K562 (cell line): ENCODE data around the gene MECR. TPM values are rescaled to one million over a fixed set of nuclear protein-coding genes. Genes with fewer than 3 reads are reported as not detected.

Experiments used
- ARHGAP35 ChIP-seq: fragments of 450-650 bp; IDR thresholded peaks from 2 replicates; pipeline ENCODE4 v1.6.1; 2018; ENCODE audit not compliant: partially characterized antibody
- E2F3 ChIP-seq: fragments of 250-450 bp; sonication (Bioruptor Pico); IDR thresholded peaks from 2 replicates; pipeline ENCODE4 v1.4.0; 2020; ENCODE audit warnings: mild to moderate bottlenecking
- ETV1 ChIP-seq: fragments of 450-650 bp; conservative IDR thresholded peaks from 2 replicates; pipeline ENCODE4 v1.6.1; 2016; ENCODE audit warnings: missing genetic modification characterization, control low read depth, low read depth, missing compliant biosample characterization
- FOXP4 ChIP-seq: sonication (generic); formaldehyde crosslinking; IDR thresholded peaks from 2 replicates; pipeline ENCODE4 v1.8.0; 2022; ENCODE audit warnings: mild to moderate bottlenecking, missing genetic modification reagents, borderline replicate concordance
- GATA2 ChIP-seq: sonication (generic); formaldehyde crosslinking; IDR thresholded peaks from 2 replicates; pipeline ENCODE4 v1.4.0; 2020; ENCODE audit warnings: mild to moderate bottlenecking, missing genetic modification reagents
- L3MBTL2 ChIP-seq: fragments of 450-650 bp; IDR thresholded peaks from 2 replicates; pipeline ENCODE4 v1.6.1; 2016; ENCODE audit warnings: mild to moderate bottlenecking, moderate library complexity
- LARP7 ChIP-seq: fragments of 450-650 bp; IDR thresholded peaks from 2 replicates; pipeline ENCODE4 v1.6.1; 2016
- MAZ ChIP-seq, 2 experiments: fragments of 450-650 bp in 1 of 2; sonication (generic) in 1 of 2; formaldehyde crosslinking; IDR thresholded peaks in 1 of 2; conservative IDR thresholded peaks in 1 of 2; 2 replicates each; pipeline versions ENCODE4 v1.4.0 to v1.5.0; 2020; ENCODE audit warnings: mild to moderate bottlenecking in 1 of 2, missing genetic modification reagents in 1 of 2
- RAD21 ChIP-seq, 2 experiments: fragments of 250-450 bp in 1 of 2; fragments of 450-650 bp in 1 of 2; sonication (Bioruptor Pico) in 1 of 2; formaldehyde crosslinking in 1 of 2; IDR thresholded peaks in 1 of 2; conservative IDR thresholded peaks in 1 of 2; 2 replicates each; pipeline versions ENCODE4 v1.4.0 to v1.8.0; 2020 to 2022; ENCODE audit warnings: mild to moderate bottlenecking in 2 of 2, moderate library complexity in 1 of 2
- RBM15 ChIP-seq: fragments of 200-400 bp; formaldehyde crosslinking; IDR thresholded peaks from 2 replicates; pipeline ENCODE4 v1.6.1; 2018; ENCODE audit warnings: mild to moderate bottlenecking, low read length, moderate library complexity; ENCODE audit not compliant: insufficient read depth
- SMARCE1 ChIP-seq: fragments of 450-650 bp; IDR thresholded peaks from 2 replicates; pipeline ENCODE4 v1.7.1; 2016; ENCODE audit warnings: mild to moderate bottlenecking
- SMC3 ChIP-seq: conservative IDR thresholded peaks from 2 replicates; pipeline ENCODE4 v1.6.1; 2011; ENCODE audit warnings: low read depth, low read length, improper control_type of control experiment; ENCODE audit not compliant: insufficient read depth
- UBTF ChIP-seq, 2 experiments: IDR thresholded peaks; 2 replicates each; pipeline ENCODE4 v1.6.1; 2012; ENCODE audit warnings: improper control_type of control experiment in 2 of 2, low read depth in 2 of 2, low read length in 2 of 2, borderline replicate concordance in 1 of 2
- XRCC4 ChIP-seq: IDR thresholded peaks from one replicate; pipeline ENCODE4 v1.6.1; 2011; ENCODE audit not compliant: insufficient read depth, insufficient read length; ENCODE audit errors: extremely low read depth
- ZC3H4 ChIP-seq: sonication (generic); formaldehyde crosslinking; IDR thresholded peaks from 2 replicates; pipeline ENCODE4 v1.9.0; 2021; ENCODE audit warnings: missing genetic modification reagents, borderline replicate concordance
- ZNF124 ChIP-seq: sonication (generic); formaldehyde crosslinking; IDR thresholded peaks from 2 replicates; pipeline ENCODE4 v1.8.1; 2022; ENCODE audit warnings: missing genetic modification reagents
- polyA plus RNA-seq, 8 experiments: library from polyadenylated mRNA; depleted of rRNA in 4 of 8; stranded (reverse) in 5 of 8; unstranded in 3 of 8; fragments of >200 nt; fragmentation: Nextera tagmentation in 2 of 8; fragmentation: Illumina TruSeq in 1 of 8; extraction: Ambion mirVana in 2 of 8; extraction: Trizol in 1 of 8; gene quantifications; 2 replicates each; pipeline versions ENCODE4 v1.2.1 to v1.2.3, GENCODE V29; 2011 to 2014; ENCODE audit warnings: inconsistent platforms in 1 of 8, missing spikeins in 1 of 8
- total RNA-seq, 7 experiments: library from RNA; depleted of rRNA in 6 of 7; stranded (reverse); fragments of >200 nt in 6 of 7; fragmentation: Illumina TruSeq in 2 of 7; extraction: Trizol in 2 of 7; gene quantifications; 2 replicates each; pipeline versions ENCODE4 v1.2.1 to v1.2.3, GENCODE V29; 2011 to 2021; ENCODE audit warnings: low replicate concordance in 1 of 7
- TF ChIP-seq, protein P1 (sequence below): fragments of 450-650 bp; IDR thresholded peaks from 2 replicates; pipeline ENCODE4 v1.6.1; 2017; ENCODE audit warnings: antibody characterized with exemption, mild to moderate bottlenecking

Gene MECR
- total and polyA plus RNA-seq, 9 of the 15 experiments (the other 6 are each of a cell fraction or from before 2014, with no cell fraction given): 10.4 to 58.6 (median 42.9) TPM

DNA sequence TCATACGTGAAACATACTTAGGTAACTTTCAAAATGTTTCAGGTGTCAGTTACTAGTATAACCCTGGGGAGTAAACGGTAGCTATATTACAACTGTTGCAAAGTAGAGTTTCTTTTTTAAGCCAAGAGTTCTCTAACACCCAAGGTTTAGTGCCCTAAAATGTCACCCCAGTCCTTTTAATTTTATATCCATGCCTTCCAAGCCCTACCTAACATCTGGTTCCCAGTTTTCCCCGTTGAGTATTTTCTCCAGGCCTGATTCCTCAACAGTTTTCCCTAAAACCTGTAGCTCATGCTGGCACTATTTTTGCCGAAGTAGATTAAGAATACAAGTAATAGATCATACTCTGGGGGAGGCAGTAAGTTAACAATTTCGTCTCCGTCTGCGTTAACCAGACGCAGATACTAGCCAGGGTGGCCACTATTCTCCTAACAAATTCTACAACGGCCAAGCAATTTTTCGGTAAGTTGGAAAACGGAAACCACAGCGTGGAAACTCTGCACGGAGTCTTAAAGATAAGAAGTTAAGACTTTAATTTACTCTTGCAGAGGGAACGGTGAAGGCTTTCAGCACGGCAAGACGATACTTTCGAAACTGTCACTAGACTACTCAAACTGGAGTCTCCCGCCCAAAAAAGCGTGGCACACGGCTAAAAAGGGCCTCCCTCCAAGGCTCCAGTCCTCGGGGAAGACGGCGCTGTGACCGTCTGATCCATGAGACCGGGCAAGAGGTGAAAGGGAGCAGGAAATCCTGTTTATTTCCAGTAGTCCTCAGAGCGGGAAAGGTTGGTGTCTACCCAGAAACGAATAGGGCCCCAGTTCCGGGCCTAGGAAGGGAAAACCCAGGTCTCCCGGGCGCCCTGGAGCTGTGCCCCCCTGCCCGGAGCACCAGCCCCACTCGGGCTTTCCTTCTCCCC is 50.0 kb downstream of the MECR start (continued):
- TF ChIP-seq, protein P1, sequence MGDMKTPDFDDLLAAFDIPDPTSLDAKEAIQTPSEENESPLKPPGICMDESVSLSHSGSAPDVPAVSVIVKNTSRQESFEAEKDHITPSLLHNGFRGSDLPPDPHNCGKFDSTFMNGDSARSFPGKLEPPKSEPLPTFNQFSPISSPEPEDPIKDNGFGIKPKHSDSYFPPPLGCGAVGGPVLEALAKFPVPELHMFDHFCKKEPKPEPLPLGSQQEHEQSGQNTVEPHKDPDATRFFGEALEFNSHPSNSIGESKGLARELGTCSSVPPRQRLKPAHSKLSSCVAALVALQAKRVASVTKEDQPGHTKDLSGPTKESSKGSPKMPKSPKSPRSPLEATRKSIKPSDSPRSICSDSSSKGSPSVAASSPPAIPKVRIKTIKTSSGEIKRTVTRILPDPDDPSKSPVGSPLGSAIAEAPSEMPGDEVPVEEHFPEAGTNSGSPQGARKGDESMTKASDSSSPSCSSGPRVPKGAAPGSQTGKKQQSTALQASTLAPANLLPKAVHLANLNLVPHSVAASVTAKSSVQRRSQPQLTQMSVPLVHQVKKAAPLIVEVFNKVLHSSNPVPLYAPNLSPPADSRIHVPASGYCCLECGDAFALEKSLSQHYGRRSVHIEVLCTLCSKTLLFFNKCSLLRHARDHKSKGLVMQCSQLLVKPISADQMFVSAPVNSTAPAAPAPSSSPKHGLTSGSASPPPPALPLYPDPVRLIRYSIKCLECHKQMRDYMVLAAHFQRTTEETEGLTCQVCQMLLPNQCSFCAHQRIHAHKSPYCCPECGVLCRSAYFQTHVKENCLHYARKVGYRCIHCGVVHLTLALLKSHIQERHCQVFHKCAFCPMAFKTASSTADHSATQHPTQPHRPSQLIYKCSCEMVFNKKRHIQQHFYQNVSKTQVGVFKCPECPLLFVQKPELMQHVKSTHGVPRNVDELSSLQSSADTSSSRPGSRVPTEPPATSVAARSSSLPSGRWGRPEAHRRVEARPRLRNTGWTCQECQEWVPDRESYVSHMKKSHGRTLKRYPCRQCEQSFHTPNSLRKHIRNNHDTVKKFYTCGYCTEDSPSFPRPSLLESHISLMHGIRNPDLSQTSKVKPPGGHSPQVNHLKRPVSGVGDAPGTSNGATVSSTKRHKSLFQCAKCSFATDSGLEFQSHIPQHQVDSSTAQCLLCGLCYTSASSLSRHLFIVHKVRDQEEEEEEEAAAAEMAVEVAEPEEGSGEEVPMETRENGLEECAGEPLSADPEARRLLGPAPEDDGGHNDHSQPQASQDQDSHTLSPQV: no peak
- TF ChIP-seq LARP7 (no peak), ETV1 (tag) (0 out of 2 replicates have a peak, but pooled peaks have one; percentile 35), L3MBTL2 (no peak), SMARCE1 (peak; percentile 11; the same call in 1 of the 2 replicates), RBM15 (no peak), ARHGAP35 (no peak), E2F3 (0 out of 2 replicates have a peak, but pooled peaks have one; percentile 11), ZC3H4 (CRISPR knock-in tag) (0 out of 2 replicates have a peak, but pooled peaks have one; percentile 16), ZNF124 (no peak), UBTF (IDR thresholded peaks at IDR 0.05; ENCODE audit: borderline replicate concordance in 1 of 2, low read depth in 2 of 2, low read length in 2 of 2) (0 out of 4 replicates have a peak, but pooled peaks of 1 of the 2 experiments have one; percentile 28), XRCC4 (no peak), RAD21 (CRISPR knock-in tag; conservative IDR thresholded peaks at IDR 0.05 in 1 of 2, IDR thresholded peaks at IDR 0.05 in 1 of 2) (no peak), MAZ (CRISPR knock-in tag; conservative IDR thresholded peaks at IDR 0.05 in 1 of 2, IDR thresholded peaks at IDR 0.05 in 1 of 2) (0 out of 4 replicates have a peak, but pooled peaks of 1 of the 2 experiments have one; percentile 10), FOXP4 (CRISPR knock-in tag) (0 out of 2 replicates have a peak, but pooled peaks have one; percentile 29), SMC3 (0 out of 2 replicates have a peak, but pooled peaks have one; percentile 8), GATA2 (CRISPR knock-in tag) (0 out of 2 replicates have a peak, but pooled peaks have one; percentile 10)
